NCI-H1105 treated with DMSO at 0.1 percent for 48 hours (cell line): ENCODE data around the gene TGFBR1.

ENCODE experiments used
- DNase-seq: peaks from one replicate; lab custom pipeline; 2025; lab: John Stamatoyannopoulos, UW

TGFBR1 gene

GRCh38 chr9:99107421-99107820 lies 2.5 kb downstream of the TGFBR1 start:
- DNase-seq = no peak

GRCh38 chr9:99108131-99108530 lies 3.2 kb downstream of the TGFBR1 start:
- DNase-seq = no peak

GRCh38 chr9:99109522-99109921 lies 4.6 kb downstream of the TGFBR1 start:
- DNase-seq = no peak

- no peak for DNase-seq
Observed at GRCh38 chr9:99112750-99113413, 8.0 kb downstream of the TGFBR1 start.

GRCh38 chr9:99113414-99114048 lies 8.6 kb downstream of the TGFBR1 start:
- no peak for DNase-seq

GRCh38 chr9:99114049-99114440 lies 9.1 kb downstream of the TGFBR1 start:
- no peak for DNase-seq

- no peak for DNase-seq
Observed at GRCh38 chr9:99114846-99115500, 10.1 kb downstream of the TGFBR1 start.

GRCh38 chr9:99116003-99116411 lies 11.1 kb downstream of the TGFBR1 start:
- DNase-seq = no peak

- no peak for DNase-seq
Observed at GRCh38 chr9:99118782-99119466, 14.0 kb downstream of the TGFBR1 start.

GRCh38 chr9:99119976-99120655 lies 15.2 kb downstream of the TGFBR1 start:
- DNase-seq = no peak

- no peak for DNase-seq
Observed at GRCh38 chr9:99121604-99122003, 16.7 kb downstream of the TGFBR1 start.

- DNase-seq = no peak
Observed at GRCh38 chr9:99124534-99125255, 19.8 kb downstream of the TGFBR1 start.

- DNase-seq = no peak
Observed at GRCh38 chr9:99125446-99125845, 20.5 kb downstream of the TGFBR1 start.

- no peak for DNase-seq
Observed at GRCh38 chr9:99126312-99126711, 21.4 kb downstream of the TGFBR1 start.

- no peak for DNase-seq
Observed at GRCh38 chr9:99127356-99128132, 22.6 kb downstream of the TGFBR1 start.

GRCh38 chr9:99128133-99128406 lies 23.2 kb downstream of the TGFBR1 start:
- no peak for DNase-seq

- no peak for DNase-seq
Observed at GRCh38 chr9:99129091-99129490, 24.2 kb downstream of the TGFBR1 start.

- DNase-seq = no peak
Observed at GRCh38 chr9:99130069-99130468, 25.2 kb downstream of the TGFBR1 start.

- DNase-seq = no peak
Observed at GRCh38 chr9:99133145-99133544, 28.2 kb downstream of the TGFBR1 start.

GRCh38 chr9:99134893-99135341 lies 30.0 kb downstream of the TGFBR1 start:
- no peak for DNase-seq

- no peak for DNase-seq
Observed at GRCh38 chr9:99135456-99135855, 30.5 kb downstream of the TGFBR1 start.
